NCI-H748 (cell line): ENCODE measurements around the gene GJA10.

ENCODE experiments used
- DNase-seq: peaks from one replicate; lab custom pipeline; 2025; ENCODE audit not compliant: unreplicated experiment; lab: John Stamatoyannopoulos, UW

GJA10 gene

GRCh38 chr6:89942601-89943000 lies 48.3 kb downstream of the GJA10 start:
- no peak for DNase-seq

GRCh38 chr6:89944181-89944755 lies 50.0 kb downstream of the GJA10 start:
- DNase-seq, result no peak

- DNase-seq, result no peak
Measured at GRCh38 chr6:89944826-89945407, 50.6 kb downstream of the GJA10 start.
